Spleen (tissue), 11 donors: ENCODE data around the gene KCNK5. TPM values are rescaled to one million over a fixed set of nuclear protein-coding genes. Genes with fewer than 3 reads are reported as not detected.

Experiments used
- DNase-seq: peaks from one replicate; pipeline ENCODE4 v3.0.0-alpha.2; 2020
- H3K27ac ChIP-seq, 8 donors: fragments of 200-600 bp; sonication (generic) in 7 of 8; 1 replicate in 4 of 8; 2 replicates in 4 of 8; pipeline versions ENCODE4 v1.5.0 to v1.8.0; 2016 to 2021; ENCODE audit warnings: inconsistent platforms in 4 of 8, mild to moderate bottlenecking in 4 of 8, moderate library complexity in 1 of 8
- H3K27me3 ChIP-seq, 7 donors: fragments of 200-600 bp; sonication (generic) in 6 of 7; replicated peaks in 1 of 7; 1 replicate in 4 of 7; 2 replicates in 3 of 7; pipeline versions ENCODE4 v1.5.0 to v1.8.0; 2016 to 2021; ENCODE audit warnings: inconsistent platforms in 3 of 7, mild to moderate bottlenecking in 1 of 7
- H3K36me3 ChIP-seq, 6 donors: fragments of 200-600 bp; sonication (generic) in 5 of 6; 1 replicate in 4 of 6; 2 replicates in 2 of 6; pipeline versions ENCODE4 v1.5.0 to v1.8.0; 2016 to 2021; ENCODE audit warnings: inconsistent platforms in 2 of 6
- H3K4me1 ChIP-seq, 6 donors: fragments of 200-600 bp; sonication (generic) in 5 of 6; 1 replicate in 3 of 6; 2 replicates in 3 of 6; pipeline versions ENCODE4 v1.5.0 to v1.8.0; 2016 to 2021; ENCODE audit warnings: inconsistent platforms in 3 of 6
- H3K4me3 ChIP-seq, 8 donors: fragments of 200-600 bp; sonication (generic) in 7 of 8; 1 replicate in 4 of 8; 2 replicates in 4 of 8; pipeline versions ENCODE4 v1.5.0 to v1.8.0; 2016 to 2021; ENCODE audit warnings: inconsistent platforms in 4 of 8, mild to moderate bottlenecking in 4 of 8, moderate library complexity in 2 of 8
- H3K9me3 ChIP-seq, 8 donors: fragments of 200-600 bp; sonication (generic) in 7 of 8; 1 replicate in 4 of 8; 2 replicates in 4 of 8; pipeline versions ENCODE4 v1.5.0 to v1.8.0; 2016 to 2021; ENCODE audit warnings: inconsistent platforms in 4 of 8
- CTCF ChIP-seq, 11 experiments: fragments of 200-600 bp in 7 of 11; fragments of 450-650 bp in 4 of 11; sonication (generic) in 4 of 11; IDR thresholded peaks in 8 of 11; conservative IDR thresholded peaks in 3 of 11; 1 replicate in 7 of 11; 2 replicates in 4 of 11; pipeline versions ENCODE4 v1.4.0 to v1.8.0; 2016 to 2021; ENCODE audit warnings: antibody characterized with exemption in 11 of 11, inconsistent platforms in 4 of 11, mild to moderate bottlenecking in 1 of 11
- POLR2A ChIP-seq, 3 donors: fragments of 450-650 bp; IDR thresholded peaks; one replicate each; pipeline ENCODE4 v1.5.1; 2017; ENCODE audit warnings: antibody characterized with exemption in 3 of 3, mild to moderate bottlenecking in 1 of 3
- POLR2AphosphoS5 ChIP-seq, 3 donors: sonication (generic); formaldehyde crosslinking; IDR thresholded peaks; one replicate each; pipeline ENCODE4 v1.5.1; 2017; ENCODE audit warnings: antibody characterized with exemption in 3 of 3
- WGBS, 5 donors: extraction: QIAGEN DNeasy Blood & Tissue Kit in 3 of 5; methylation state at CpG; one replicate each; pipeline versions ENCODE4 v1.1.5 to v1.1.7; 2013 to 2018; 5-methylcytosine and 5-hydroxymethylcytosine counted together
- intact Hi-C: fragments of 100-400 bp; cut with DNase I; formaldehyde crosslinking; loops from one replicate; pipeline ENCODE4 v1.15.0; 2023; ENCODE audit warnings: low total_unique reads
- polyA plus RNA-seq, 3 donors: library from polyadenylated mRNA; stranded (reverse); fragments of 200-250 nt; gene quantifications; one replicate each; pipeline ENCODE4 v1.2.1, GENCODE V29; 2013
- total RNA-seq, 7 donors: library from RNA; depleted of rRNA in 3 of 7; stranded (reverse); fragments of >200 nt in 3 of 7; fragmentation: NEBNext Ultra II Directional in 4 of 7; extraction: Animal tissue kit (Norgen Biotek cat#: 25700) in 4 of 7; gene quantifications; one replicate each; pipeline versions ENCODE4 v1.1.0 to v1.2.1, GENCODE V29; 2016 to 2021
- donor health status: healthy with polysubstance abuse.
- donor health status: DM: no; HTN: no; CAD: no; lungs with moderate emphysema.
- donor health status: DM: no; HTN: no; CAD: no.
- donor health status: Bipolar disorder and iron deficiency.
- donor health status: healthy.
- donor health status: DM: no; HTN: no; CAD: no.
- donor health status: DM: yes; HTN: yes; CAD: no.

Gene KCNK5
- total and polyA plus RNA-seq, 10 donors, result 0.52 to 5.9 (median 3.2) TPM

DNA sequence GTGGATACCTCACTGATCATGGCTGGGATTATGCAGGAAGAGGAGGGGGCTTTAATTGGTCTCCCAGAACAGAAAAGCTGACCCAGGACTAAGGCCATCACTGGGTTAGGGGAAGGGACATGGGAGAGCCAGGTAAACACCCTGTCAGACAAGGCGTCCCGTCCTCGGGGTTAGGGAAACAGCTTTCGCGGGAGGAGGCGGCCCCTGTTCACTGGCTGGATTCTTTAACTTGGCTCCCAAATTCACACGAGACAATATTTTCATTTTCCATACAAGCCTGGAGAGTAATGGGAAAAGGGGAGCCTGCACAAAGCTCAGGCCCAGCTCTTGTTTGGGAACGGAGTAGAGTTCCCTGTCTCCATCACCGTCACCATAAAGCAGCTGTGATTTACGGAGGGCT is 29.3 kb downstream of the KCNK5 start:
- Histone ChIP-seq H3K4me3 (no peak overlapping the region), H3K4me1 (peaks cover 0 to 33% (median 9%) of the 10 kb centered on the region in 6 donors), H3K9me3 (no peaks in the 10 kb centered on the region), H3K36me3 (peaks cover 0 to 9% (median 3%) of the 10 kb centered on the region in 6 donors), H3K27ac (no peak overlapping the region), H3K27me3 (no peaks in the 10 kb centered on the region)
- 80 to 94% (median 85%) methylated on average over 10 of the region's 10 CpGs for WGBS, 5 donors
- TF ChIP-seq CTCF (IDR thresholded peaks at IDR 0.05 in 8 of 11, conservative IDR thresholded peaks at IDR 0.05 in 3 of 11) (no peak), POLR2AphosphoS5 (IDR thresholded peaks at IDR 0.05) (no peak), POLR2A (IDR thresholded peaks at IDR 0.05) (no peak)
- DNase-seq, result no peak
- intact Hi-C loops, result no loop called here

- no peak overlapping the region for H3K27ac ChIP-seq
- intact Hi-C loops, result no loop called here
- H3K27me3 ChIP-seq, result no peaks in the 10 kb centered on the region
- H3K4me1 ChIP-seq, result peaks cover 0 to 33% (median 9%) of the 10 kb centered on the region in 6 donors
- no peaks in the 10 kb centered on the region for H3K9me3 ChIP-seq
- 62 to 87% (median 85%) methylated on average over 7 of the region's 7 CpGs for WGBS, 5 donors
- H3K4me3 ChIP-seq, result no peak overlapping the region
- no peak for TF ChIP-seq POLR2A (IDR thresholded peaks at IDR 0.05)
- TF ChIP-seq POLR2AphosphoS5 (IDR thresholded peaks at IDR 0.05), result no peak
- TF ChIP-seq CTCF (IDR thresholded peaks at IDR 0.05 in 8 of 11, conservative IDR thresholded peaks at IDR 0.05 in 3 of 11), result no peak
- no peak for DNase-seq
- H3K36me3 ChIP-seq, result peaks cover 0 to 15% (median 4%) of the 10 kb centered on the region in 6 donors
These were observed 29.9 kb downstream of the KCNK5 start for GRCh38 chr6:39199231-39199940.

GRCh38 chr6:39198528-39198927 is 30.7 kb downstream of the KCNK5 start:
- Histone ChIP-seq H3K4me3 (no peak overlapping the region), H3K27ac (no peak overlapping the region)
- TF ChIP-seq POLR2AphosphoS5 (IDR thresholded peaks at IDR 0.05), result no peak
- no peak for TF ChIP-seq POLR2A (IDR thresholded peaks at IDR 0.05)
- TF ChIP-seq CTCF (IDR thresholded peaks at IDR 0.05 in 8 of 11, conservative IDR thresholded peaks at IDR 0.05 in 3 of 11), result no peak

GRCh38 chr6:39197922-39198500 is 31.3 kb downstream of the KCNK5 start:
- intact Hi-C loops, result no loop called here

More at GRCh38 chr6:39198528-39198927, 30.7 kb downstream of the KCNK5 start:
- no peak for DNase-seq
- H3K36me3 ChIP-seq, result peaks cover 0 to 24% (median 4%) of the 10 kb centered on the region in 6 donors
- intact Hi-C loops, result no loop called here
- H3K9me3 ChIP-seq, result no peaks in the 10 kb centered on the region
- no peaks in the 10 kb centered on the region for H3K27me3 ChIP-seq
- H3K4me1 ChIP-seq, result peaks cover 0 to 27% (median 7%) of the 10 kb centered on the region in 6 donors

More at GRCh38 chr6:39197922-39198500, 31.3 kb downstream of the KCNK5 start:
- Histone ChIP-seq H3K4me1 (peaks cover 0 to 23% (median 7%) of the 10 kb centered on the region in 6 donors), H3K27ac (peak overlapping the region in 6 of 8 donors; percentile 14 to 54 (median 34)), H3K36me3 (peaks cover 0 to 29% (median 4%) of the 10 kb centered on the region in 6 donors), H3K4me3 (no peak overlapping the region), H3K27me3 (no peaks in the 10 kb centered on the region), H3K9me3 (no peaks in the 10 kb centered on the region)
- no peak for DNase-seq
- TF ChIP-seq POLR2AphosphoS5 (IDR thresholded peaks at IDR 0.05) (no peak), POLR2A (IDR thresholded peaks at IDR 0.05) (no peak), CTCF (IDR thresholded peaks at IDR 0.05 in 8 of 11, conservative IDR thresholded peaks at IDR 0.05 in 3 of 11) (no peak)
